ENCODE results near the gene TMEM72. TPM values are rescaled to one million over a fixed set of nuclear protein-coding genes. Genes with fewer than 3 reads are reported as not detected.

Gene TMEM72
- total RNA-seq, 3 donors from 2014 or later (not counting 1 experiment from before 2014, with no cell fraction given), result not detected

GRCh38 chr10:44913350-44914081 is 2.4 kb downstream of the TMEM72 start:
- WGBS (ENCODE audit: insufficient coverage), result 34% methylated on average over 11 of the region's 12 CpGs
- Mint-ChIP-seq H3K36me3 (no peaks in the 10 kb centered on the region), H3K27me3 (ENCODE audit: low read depth in 2 of 2) (peaks cover 7 to 13% of the 10 kb centered on the region in 2 donors), H3K4me3 (peak overlapping the region; percentile 53), H3K4me1 (peaks cover 10 to 12% of the 10 kb centered on the region in 2 donors), H3K27ac (peak overlapping the region; percentile 63 to 80), H3K9me3 (no peaks in the 10 kb centered on the region)
- Histone ChIP-seq H3K4me1 (ENCODE audit: control insufficient read depth, insufficient read depth, low read length) (peaks cover 14% of the 10 kb centered on the region), H3K4me3 (ENCODE audit: low read length) (no peak overlapping the region), H3K9me3 (ENCODE audit: control insufficient read depth, insufficient read depth, low read length) (no peaks in the 10 kb centered on the region), H3K27ac (ENCODE audit: low read length) (no peak overlapping the region), H3K36me3 (ENCODE audit: control insufficient read depth, insufficient read depth, low read length) (no peaks in the 10 kb centered on the region), H3K27me3 (ENCODE audit: control insufficient read depth, insufficient read depth, low read length) (no peaks in the 10 kb centered on the region)
- TF ChIP-seq, protein P1, sequence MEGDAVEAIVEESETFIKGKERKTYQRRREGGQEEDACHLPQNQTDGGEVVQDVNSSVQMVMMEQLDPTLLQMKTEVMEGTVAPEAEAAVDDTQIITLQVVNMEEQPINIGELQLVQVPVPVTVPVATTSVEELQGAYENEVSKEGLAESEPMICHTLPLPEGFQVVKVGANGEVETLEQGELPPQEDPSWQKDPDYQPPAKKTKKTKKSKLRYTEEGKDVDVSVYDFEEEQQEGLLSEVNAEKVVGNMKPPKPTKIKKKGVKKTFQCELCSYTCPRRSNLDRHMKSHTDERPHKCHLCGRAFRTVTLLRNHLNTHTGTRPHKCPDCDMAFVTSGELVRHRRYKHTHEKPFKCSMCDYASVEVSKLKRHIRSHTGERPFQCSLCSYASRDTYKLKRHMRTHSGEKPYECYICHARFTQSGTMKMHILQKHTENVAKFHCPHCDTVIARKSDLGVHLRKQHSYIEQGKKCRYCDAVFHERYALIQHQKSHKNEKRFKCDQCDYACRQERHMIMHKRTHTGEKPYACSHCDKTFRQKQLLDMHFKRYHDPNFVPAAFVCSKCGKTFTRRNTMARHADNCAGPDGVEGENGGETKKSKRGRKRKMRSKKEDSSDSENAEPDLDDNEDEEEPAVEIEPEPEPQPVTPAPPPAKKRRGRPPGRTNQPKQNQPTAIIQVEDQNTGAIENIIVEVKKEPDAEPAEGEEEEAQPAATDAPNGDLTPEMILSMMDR (IDR thresholded peaks at IDR 0.05), result no peak
- peak; percentile 49 to 78 (median 54) for ATAC-seq
- intact Hi-C loops (cut with micrococcal nuclease), result no loop called here
- peak in 1 of 2 donors; percentile 39 for DNase-seq

DNA sequence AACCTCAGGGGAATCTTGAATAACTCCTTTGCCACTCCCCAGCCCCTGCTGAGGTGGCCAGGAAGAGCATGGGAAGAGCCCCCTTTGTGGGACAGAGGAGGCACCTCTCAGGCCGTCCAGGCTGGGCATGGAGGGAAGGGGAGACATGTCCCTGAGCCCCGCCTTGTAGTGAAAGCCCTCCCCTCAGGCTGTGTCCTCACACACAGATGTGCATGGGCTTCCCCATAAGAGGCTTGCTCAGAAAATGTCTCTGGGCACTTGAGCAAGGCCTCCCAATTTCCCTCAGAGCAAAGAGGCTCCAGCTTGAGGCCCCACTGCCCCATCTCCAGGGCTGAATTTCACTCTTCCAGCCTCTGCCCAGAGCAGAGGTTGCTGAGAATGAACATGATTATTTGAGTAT is 3.8 kb downstream of the TMEM72 start:
- Mint-ChIP-seq H3K36me3 (no peaks in the 10 kb centered on the region), H3K4me1 (peaks cover 10 to 12% of the 10 kb centered on the region in 2 donors), H3K4me3 (no peak overlapping the region), H3K27ac (no peak overlapping the region), H3K9me3 (no peaks in the 10 kb centered on the region), H3K27me3 (ENCODE audit: low read depth in 2 of 2) (peaks cover 7 to 13% of the 10 kb centered on the region in 2 donors)
- intact Hi-C loops (cut with micrococcal nuclease), result no loop called here
- ATAC-seq (no peak), DNase-seq (no peak)
- no peaks in the 10 kb centered on the region for H3K27me3 ChIP-seq (ENCODE audit: control insufficient read depth, insufficient read depth, low read length)
- H3K27ac ChIP-seq (ENCODE audit: low read length), result no peak overlapping the region
- no peaks in the 10 kb centered on the region for H3K9me3 ChIP-seq (ENCODE audit: control insufficient read depth, insufficient read depth, low read length)
- no peak overlapping the region for H3K4me3 ChIP-seq (ENCODE audit: low read length)
- 80% methylated on average over 2 of the region's 2 CpGs for WGBS (ENCODE audit: insufficient coverage)
- TF ChIP-seq, protein P1 (IDR thresholded peaks at IDR 0.05), result no peak
- H3K4me1 ChIP-seq (ENCODE audit: control insufficient read depth, insufficient read depth, low read length), result peaks cover 14% of the 10 kb centered on the region
- H3K36me3 ChIP-seq (ENCODE audit: control insufficient read depth, insufficient read depth, low read length), result no peaks in the 10 kb centered on the region

DNA sequence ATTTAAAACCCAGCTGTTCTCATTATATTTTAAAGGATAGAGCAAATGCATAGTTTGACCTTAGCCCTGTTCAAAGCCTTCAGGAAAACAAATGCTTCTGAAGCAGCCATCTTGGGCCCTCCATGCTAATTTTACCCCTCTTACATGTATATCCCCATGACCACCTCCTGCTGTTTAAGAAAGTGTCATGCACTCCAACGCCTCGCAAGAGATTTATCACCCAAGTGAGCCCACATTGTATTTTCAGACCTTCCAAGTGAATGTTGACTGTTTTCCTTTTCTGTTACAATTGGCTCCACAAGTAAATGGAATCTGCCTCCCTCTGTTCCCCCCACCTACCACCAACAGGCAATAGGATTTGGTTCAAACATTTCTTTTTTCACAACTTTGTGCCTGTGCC is 5.3 kb downstream of the TMEM72 start:
- H3K27me3 ChIP-seq (ENCODE audit: control insufficient read depth, insufficient read depth, low read length), result no peaks in the 10 kb centered on the region
- Mint-ChIP-seq H3K27me3 (ENCODE audit: low read depth in 2 of 2) (peaks cover 7 to 13% of the 10 kb centered on the region in 2 donors), H3K27ac (no peak overlapping the region), H3K36me3 (no peaks in the 10 kb centered on the region), H3K4me1 (peaks cover 10 to 12% of the 10 kb centered on the region in 2 donors), H3K9me3 (no peaks in the 10 kb centered on the region), H3K4me3 (no peak overlapping the region)
- ATAC-seq, result no peak
- DNase-seq, result no peak
- WGBS (ENCODE audit: insufficient coverage), result 89% methylated on average over 2 of the region's 2 CpGs
- H3K4me1 ChIP-seq (ENCODE audit: control insufficient read depth, insufficient read depth, low read length), result peaks cover 14% of the 10 kb centered on the region
- intact Hi-C loops (cut with micrococcal nuclease), result no loop called here
- H3K27ac ChIP-seq (ENCODE audit: low read length), result no peak overlapping the region
- TF ChIP-seq, protein P1 (IDR thresholded peaks at IDR 0.05), result no peak
- no peaks in the 10 kb centered on the region for H3K36me3 ChIP-seq (ENCODE audit: control insufficient read depth, insufficient read depth, low read length)
- no peaks in the 10 kb centered on the region for H3K9me3 ChIP-seq (ENCODE audit: control insufficient read depth, insufficient read depth, low read length)
- H3K4me3 ChIP-seq (ENCODE audit: low read length), result no peak overlapping the region
